Measurements from ENCODE around the gene MLYCD. TPM values are rescaled to one million over a fixed set of nuclear protein-coding genes. Genes with fewer than 3 reads are reported as not detected.

MLYCD gene
- polyA plus RNA-seq, 1 donor from 2014 or later, result 2.4 TPM

DNA sequence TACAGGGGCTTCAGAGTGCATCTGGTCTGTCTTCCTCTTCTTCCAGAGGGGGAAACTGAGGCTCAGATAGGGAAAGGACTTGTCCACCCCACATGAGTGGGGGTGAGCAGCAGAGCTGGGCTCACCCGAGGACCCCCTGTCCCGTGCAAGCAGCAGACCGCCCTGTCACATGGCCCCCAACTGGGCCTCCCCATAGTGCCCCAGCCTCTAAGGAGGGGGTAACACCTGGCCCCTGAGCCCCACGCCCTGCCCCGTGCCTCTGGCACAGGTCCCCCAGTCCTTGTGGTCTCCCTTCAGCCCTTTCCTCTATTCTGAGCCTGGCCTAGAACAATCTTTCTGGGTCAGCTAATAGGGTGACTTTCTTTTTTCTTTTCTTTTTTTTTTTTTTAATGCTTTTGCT is 62.7 kb downstream of the MLYCD start:
- Histone ChIP-seq H3K27me3 (ENCODE audit: insufficient read depth, low read depth, low read length) (no peaks in the 10 kb centered on the region), H3K9me2 (ENCODE audit: insufficient read depth, low read length) (no peaks in the 10 kb centered on the region), H2AFZ (ENCODE audit: low read depth, low read length) (no peak overlapping the region), H3K4me2 (ENCODE audit: low read length) (no peak overlapping the region), H3K79me2 (replicated peaks; ENCODE audit: insufficient read depth, low read length) (no peaks in the 10 kb centered on the region), H3K9me3 (ENCODE audit: low read length) (no peaks in the 10 kb centered on the region), H3K36me3 (ENCODE audit: insufficient read depth, low read length) (no peaks in the 10 kb centered on the region), H3K27ac (ENCODE audit: low read length) (no peak overlapping the region), H4K20me1 (ENCODE audit: insufficient read depth) (no peaks in the 10 kb centered on the region), H3F3A (ENCODE audit: insufficient read depth, low read length, poor library complexity, severe bottlenecking) (no peaks in the 10 kb centered on the region), H3K9ac (ENCODE audit: low read length) (no peak overlapping the region), H3K4me3 (ENCODE audit: low read length) (no peak overlapping the region)
- no peak for TF ChIP-seq RAD21 (conservative IDR thresholded peaks at IDR 0.05)
- TF ChIP-seq POLR2AphosphoS5 (IDR thresholded peaks at IDR 0.05), result no peak
- no peak for TF ChIP-seq CTCF (IDR thresholded peaks at IDR 0.05; ENCODE audit: poor library complexity, severe bottlenecking)
- no peak for TF ChIP-seq TAF1 (IDR thresholded peaks at IDR 0.05; ENCODE audit: low read depth)
- TF ChIP-seq SMC3 (conservative IDR thresholded peaks at IDR 0.05; ENCODE audit: poor library complexity), result no peak
- no peak for TF ChIP-seq EZH2 (IDR thresholded peaks at IDR 0.05; ENCODE audit: borderline replicate concordance, insufficient read depth, low read length, poor library complexity, severe bottlenecking)
- TF ChIP-seq EP300 (conservative IDR thresholded peaks at IDR 0.05; ENCODE audit: poor library complexity, severe bottlenecking), result no peak
- no peak for TF ChIP-seq REST (IDR thresholded peaks at IDR 0.05; ENCODE audit: borderline replicate concordance)
- no peak for TF ChIP-seq MXI1 (conservative IDR thresholded peaks at IDR 0.05; ENCODE audit: poor library complexity, severe bottlenecking)

DNA sequence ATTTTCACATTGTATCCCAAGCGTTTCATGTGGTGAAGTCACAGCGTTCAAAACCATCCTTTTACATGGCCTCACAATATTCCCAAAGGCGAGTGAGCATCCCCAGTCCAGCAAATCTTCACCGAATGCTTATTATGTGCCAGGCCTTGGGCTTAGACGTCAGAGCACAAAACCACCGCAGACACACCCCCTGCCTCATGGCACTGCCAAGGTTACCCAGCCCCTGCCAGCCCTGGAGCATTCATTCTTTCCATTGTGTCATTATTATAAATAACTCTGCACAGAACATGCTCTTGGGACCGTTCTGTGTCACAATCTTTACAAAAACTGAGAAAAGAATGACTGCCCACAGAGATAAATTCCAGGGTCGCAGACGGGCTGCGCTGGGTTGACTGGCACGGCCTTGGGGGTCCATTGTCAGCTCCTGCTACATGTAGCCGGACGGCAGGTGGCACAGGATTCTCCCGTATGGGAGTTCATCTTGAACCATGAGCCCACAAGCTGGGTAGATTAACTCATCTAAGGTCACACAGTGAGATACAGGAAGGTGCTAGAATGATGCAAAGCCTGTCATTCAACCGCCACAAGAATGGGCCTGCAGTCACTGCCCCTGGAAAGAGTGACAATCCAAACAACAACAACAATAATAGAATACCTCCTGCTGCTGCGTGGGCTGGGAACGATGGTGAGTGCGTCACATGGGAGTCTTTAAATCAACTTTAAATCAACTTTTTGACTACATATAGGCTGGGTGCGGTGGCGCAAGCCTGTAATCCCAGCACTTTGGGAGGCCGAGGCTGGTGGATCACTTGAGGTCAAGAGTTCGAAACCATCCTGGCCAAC is 64.6 kb downstream of the MLYCD start:
- H3K79me2 ChIP-seq (replicated peaks; ENCODE audit: insufficient read depth, low read length), result no peaks in the 10 kb centered on the region
- H3K4me3 ChIP-seq (ENCODE audit: low read length), result no peak overlapping the region
- H2AFZ ChIP-seq (ENCODE audit: low read depth, low read length), result no peak overlapping the region
- H3K9me3 ChIP-seq (ENCODE audit: low read length), result no peaks in the 10 kb centered on the region
- H3K36me3 ChIP-seq (ENCODE audit: insufficient read depth, low read length), result no peaks in the 10 kb centered on the region
- H3K4me2 ChIP-seq (ENCODE audit: low read length), result no peak overlapping the region
- H3F3A ChIP-seq (ENCODE audit: insufficient read depth, low read length, poor library complexity, severe bottlenecking), result no peaks in the 10 kb centered on the region
- no peak overlapping the region for H3K27ac ChIP-seq (ENCODE audit: low read length)
- H4K20me1 ChIP-seq (ENCODE audit: insufficient read depth), result no peaks in the 10 kb centered on the region
- H3K27me3 ChIP-seq (ENCODE audit: insufficient read depth, low read depth, low read length), result no peaks in the 10 kb centered on the region
- H3K9me2 ChIP-seq (ENCODE audit: insufficient read depth, low read length), result no peaks in the 10 kb centered on the region
- TF ChIP-seq CTCF (IDR thresholded peaks at IDR 0.05; ENCODE audit: poor library complexity, severe bottlenecking), result no peak
- no peak for TF ChIP-seq EZH2 (IDR thresholded peaks at IDR 0.05; ENCODE audit: borderline replicate concordance, insufficient read depth, low read length, poor library complexity, severe bottlenecking)
- TF ChIP-seq REST (IDR thresholded peaks at IDR 0.05; ENCODE audit: borderline replicate concordance), result no peak
- no peak for TF ChIP-seq SMC3 (conservative IDR thresholded peaks at IDR 0.05; ENCODE audit: poor library complexity)
- no peak for TF ChIP-seq POLR2AphosphoS5 (IDR thresholded peaks at IDR 0.05)
- TF ChIP-seq EP300 (conservative IDR thresholded peaks at IDR 0.05; ENCODE audit: poor library complexity, severe bottlenecking), result no peak
- no peak for TF ChIP-seq MXI1 (conservative IDR thresholded peaks at IDR 0.05; ENCODE audit: poor library complexity, severe bottlenecking)
- no peak for TF ChIP-seq TAF1 (IDR thresholded peaks at IDR 0.05; ENCODE audit: low read depth)
- no peak for TF ChIP-seq RAD21 (conservative IDR thresholded peaks at IDR 0.05)
- H3K9ac ChIP-seq (ENCODE audit: low read length), result no peak overlapping the region

Data from neural cell (in vitro differentiated cells).